LNCaP clone FGC (cell line): ENCODE data around the gene CNFN.

Experiments
- DNase-seq: peaks from one replicate; pipeline ENCODE4 v3.0.0-alpha.2; 2011; ENCODE audit warnings: low read depth
- H3K4me3 ChIP-seq: 2 replicates; pipeline ENCODE4 v1.5.1; 2011; ENCODE audit warnings: mild to moderate bottlenecking, low read depth, low read length, control low read depth
- CTCF ChIP-seq: IDR thresholded peaks from 2 replicates; pipeline ENCODE4 v1.5.1; 2012; ENCODE audit warnings: mild to moderate bottlenecking; ENCODE audit not compliant: control insufficient read depth, insufficient read depth; ENCODE audit errors: extremely low read depth

CNFN gene

GRCh38 chr19:42402376-42403116 lies 12.4 kb upstream of the CNFN start:
- peak overlapping the region; percentile 49 for H3K4me3 ChIP-seq
- TF ChIP-seq CTCF, result no peak
- no peak for DNase-seq

GRCh38 chr19:42401365-42402303 lies 11.5 kb upstream of the CNFN start:
- peak; percentile 61 for TF ChIP-seq CTCF
- peak overlapping the region; percentile 49 for H3K4me3 ChIP-seq
- no peak for DNase-seq

- no peak for DNase-seq
- no peak for TF ChIP-seq CTCF
- H3K4me3 ChIP-seq, result no peak overlapping the region
These were observed 10.3 kb upstream of the CNFN start for GRCh38 chr19:42400404-42400803.

GRCh38 chr19:42397263-42398166 lies 7.4 kb upstream of the CNFN start:
- no peak for TF ChIP-seq CTCF
- H3K4me3 ChIP-seq, result peak overlapping the region; percentile 63

GRCh38 chr19:42396381-42397262 lies 6.5 kb upstream of the CNFN start:
- DNase-seq, result peak; percentile 92
- TF ChIP-seq CTCF, result no peak
- peak overlapping the region; percentile 63 for H3K4me3 ChIP-seq

More at GRCh38 chr19:42397263-42398166, 7.4 kb upstream of the CNFN start:
- no peak for DNase-seq
